ENCODE results near the gene AP3S2. TPM values are rescaled to one million over a fixed set of nuclear protein-coding genes. Genes with fewer than 3 reads are reported as not detected.
"Not testable (repeated sequence)": the region's sequence is repeated elsewhere in the genome, so short reads cannot be mapped to it uniquely, and the experiment has no call there.

The AP3S2 gene
- total RNA-seq, 2 experiments from 2014 or later: 12.4 to 15.3 TPM

DNA sequence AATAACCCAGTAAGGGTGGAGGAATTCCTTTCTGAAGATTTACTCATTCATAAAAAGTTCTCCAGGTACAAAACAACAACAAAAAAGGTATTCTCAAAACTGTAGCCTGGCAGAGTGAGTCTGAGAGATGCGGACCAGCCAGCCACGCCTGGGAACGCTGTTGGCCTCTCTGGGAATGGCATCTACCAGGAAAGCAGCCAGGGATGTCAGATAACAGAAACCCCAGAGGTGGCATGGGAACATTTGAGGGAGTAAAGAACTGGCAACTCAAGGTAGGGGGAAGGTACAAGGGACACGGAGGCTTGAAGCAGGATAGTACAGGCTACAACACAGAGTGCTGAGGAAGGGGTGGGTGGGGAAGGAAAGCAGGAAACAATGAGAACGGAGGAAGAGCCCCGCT, 7.1 kb upstream of the AP3S2 start:
- intact Hi-C loops (cut with DNase I, micrococcal nuclease): no loop called here
- ChIA-PET POLR2A (no interaction called here), CTCF (interaction anchor here (0.7 to 1.9 kb wide), 4 partner anchors 26 to 330 kb away, joined by 3 to 6 read pairs (median 4); no protein-coding TSS in a partner anchor)

DNA sequence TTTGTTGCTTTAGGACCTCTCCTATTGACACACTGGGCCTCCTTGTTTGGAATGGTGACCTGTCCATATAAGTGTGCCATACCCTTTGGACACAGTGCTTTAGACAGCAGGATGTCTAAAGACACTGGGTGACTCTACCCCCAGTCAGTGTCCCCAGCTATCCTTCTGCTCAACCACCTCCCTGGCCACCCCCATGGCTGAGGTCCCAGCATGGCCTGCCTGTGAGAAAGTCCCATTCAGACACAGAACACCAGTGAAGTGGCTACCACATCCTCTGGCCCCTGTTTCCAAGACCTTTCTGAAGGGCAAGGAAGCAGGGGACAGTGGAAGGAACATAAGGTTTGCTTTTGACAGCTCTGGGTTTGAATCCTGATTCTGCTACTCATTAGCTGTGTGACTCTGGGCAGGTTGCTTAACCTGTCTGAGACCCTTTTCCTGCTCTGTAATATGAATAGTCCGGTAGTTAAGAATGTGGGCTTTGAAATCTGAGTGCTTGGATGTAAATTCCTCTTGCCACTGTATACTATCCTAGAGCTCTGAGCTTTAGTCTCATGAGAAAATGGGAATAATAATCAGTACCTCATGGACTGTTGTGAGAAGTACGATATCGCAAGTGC, 6.3 kb upstream of the AP3S2 start:
- no peak overlapping the region for H3K4me3 Mint-ChIP-seq
- H3K9me3 Mint-ChIP-seq (ENCODE audit: low read depth): no peaks in the 10 kb centered on the region
- no peaks in the 10 kb centered on the region for H3K27me3 Mint-ChIP-seq
- intact Hi-C loops (cut with DNase I, micrococcal nuclease): no loop called here
- CTCF ChIA-PET: interaction anchor here (0.7 to 2.1 kb wide), 4 partner anchors 25 to 171 kb away, joined by 3 to 15 read pairs (median 6); no protein-coding TSS in a partner anchor
- POLR2A ChIA-PET: no interaction called here
- DNase-seq (no peak), ATAC-seq (no peak)
- H3K36me3 Mint-ChIP-seq (ENCODE audit: low read depth): no peaks in the 10 kb centered on the region
- peaks cover 13% of the 10 kb centered on the region for H3K4me1 Mint-ChIP-seq
- no peak overlapping the region for H3K27ac Mint-ChIP-seq

More for the DNA sequence above, 7.1 kb upstream of the AP3S2 start:
- H3K9me3 Mint-ChIP-seq (ENCODE audit: low read depth): no peaks in the 10 kb centered on the region
- H3K36me3 Mint-ChIP-seq (ENCODE audit: low read depth): no peaks in the 10 kb centered on the region
- H3K4me3 Mint-ChIP-seq: no peak overlapping the region
- no peaks in the 10 kb centered on the region for H3K27me3 Mint-ChIP-seq
- ATAC-seq (no peak), DNase-seq (no peak)
- no peak overlapping the region for H3K27ac Mint-ChIP-seq
- H3K4me1 Mint-ChIP-seq: peaks cover 11% of the 10 kb centered on the region

DNA sequence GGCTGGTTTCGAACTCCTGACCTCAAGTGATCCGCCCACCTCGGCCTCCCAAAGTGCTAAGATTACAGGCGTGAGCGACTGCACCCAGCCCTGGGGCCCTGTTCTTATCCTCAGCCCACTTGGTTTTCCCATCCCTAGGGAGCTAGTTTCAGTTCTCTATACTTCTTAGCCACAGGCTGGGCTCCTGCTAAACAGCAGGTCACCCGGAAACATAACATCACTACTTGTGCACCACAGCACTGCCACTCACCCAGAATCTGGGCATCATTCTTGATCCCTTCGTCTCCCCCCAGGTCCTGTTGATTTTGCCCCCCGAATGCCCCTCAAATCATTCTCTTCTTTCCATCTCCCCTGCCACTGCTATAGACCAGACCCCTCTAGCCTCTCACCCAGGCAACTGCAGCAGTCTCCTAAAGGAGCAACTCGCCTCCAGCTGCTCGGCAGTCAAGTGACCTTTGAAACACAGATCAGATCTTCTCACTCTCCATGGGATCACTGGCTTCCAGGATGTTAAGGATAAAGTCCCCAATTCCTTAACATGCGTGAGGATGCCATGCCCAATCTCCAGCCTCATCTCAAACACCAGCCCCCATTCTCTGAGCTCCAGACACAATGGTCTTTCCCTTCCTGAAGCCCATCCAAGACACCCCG, 5.6 kb upstream of the AP3S2 start:
- Mint-ChIP-seq H3K36me3 (ENCODE audit: low read depth) (no peaks in the 10 kb centered on the region), H3K9me3 (ENCODE audit: low read depth) (no peaks in the 10 kb centered on the region), H3K4me1 (peaks cover 15% of the 10 kb centered on the region), H3K27me3 (no peaks in the 10 kb centered on the region), H3K27ac (no peak overlapping the region), H3K4me3 (no peak overlapping the region)
- intact Hi-C loops (cut with DNase I, micrococcal nuclease): no loop called here
- CTCF ChIA-PET: interaction anchor here (2.1 kb wide), 1 partner anchor 172 kb away, joined by 15 read pairs; no protein-coding TSS in a partner anchor
- POLR2A ChIA-PET: no interaction called here
- DNase-seq: no peak
- no peak for ATAC-seq

DNA sequence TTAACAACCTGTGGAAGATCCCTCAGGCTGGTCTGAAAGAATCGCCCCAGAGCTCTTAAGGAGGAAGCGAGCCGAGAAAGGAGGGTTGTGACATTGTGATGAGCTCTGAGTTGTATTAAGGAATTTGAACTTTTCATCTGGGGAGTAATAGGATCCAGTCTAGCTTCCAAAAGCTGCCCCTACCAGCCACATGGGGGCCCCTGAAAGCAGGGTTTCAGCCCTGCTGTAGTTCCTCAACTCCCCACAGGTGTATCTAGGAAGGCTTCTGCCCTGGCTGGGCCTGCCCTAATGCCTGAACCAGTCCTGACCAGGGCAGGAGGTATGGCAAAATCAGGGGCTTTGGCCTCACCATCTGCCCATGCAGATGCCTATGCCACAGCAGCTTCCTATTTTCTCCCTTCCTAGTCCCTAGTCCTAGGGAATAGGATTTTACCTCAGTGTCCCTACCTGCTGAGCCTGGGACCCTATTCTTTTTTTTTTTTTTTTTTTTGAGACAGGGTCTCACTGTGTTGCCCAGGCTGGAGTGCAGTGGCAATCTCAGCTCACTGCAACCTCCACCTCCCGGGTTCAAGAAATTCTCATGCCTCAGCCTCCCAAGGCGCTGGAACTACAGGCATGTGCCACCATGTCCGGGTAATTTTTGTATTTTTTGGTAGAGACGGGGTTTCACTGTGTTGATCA, 5.0 kb upstream of the AP3S2 start:
- DNase-seq: peak; percentile 65
- Mint-ChIP-seq H3K4me3 (no peak overlapping the region), H3K36me3 (ENCODE audit: low read depth) (no peaks in the 10 kb centered on the region), H3K4me1 (peaks cover 15% of the 10 kb centered on the region), H3K9me3 (ENCODE audit: low read depth) (no peaks in the 10 kb centered on the region), H3K27ac (no peak overlapping the region), H3K27me3 (no peaks in the 10 kb centered on the region)
- ChIA-PET POLR2A (no interaction called here), CTCF (interaction anchor here (0.5 to 2.1 kb wide), 17 partner anchors 14 to 420 kb away, joined by 3 to 15 read pairs (median 4); partner anchors contain the start of gene ARPIN)
- intact Hi-C loops (cut with DNase I, micrococcal nuclease): loop anchor here (1.0 kb wide), 2 partner anchors 173 to 189 kb away; no protein-coding TSS in a partner anchor
- ATAC-seq: peak; percentile 45

DNA sequence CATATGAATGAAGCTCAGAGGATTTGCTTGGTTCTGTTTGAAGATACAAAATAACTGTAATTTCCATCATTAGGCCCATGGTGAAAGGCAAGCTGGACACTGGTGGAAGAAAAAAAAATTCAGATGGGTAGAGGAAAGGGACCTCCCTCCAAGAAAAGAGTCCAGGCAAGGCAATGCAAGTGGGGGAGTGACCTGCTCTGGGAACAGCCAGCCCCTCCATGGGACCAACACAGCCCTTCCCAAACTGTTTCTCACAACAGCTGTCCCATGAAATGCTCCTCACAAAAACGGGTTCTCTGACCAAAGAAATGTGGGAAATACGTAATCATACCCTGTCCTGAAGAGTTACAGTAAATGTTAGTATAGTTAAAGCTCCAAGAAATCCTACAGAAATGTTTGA, 4.4 kb upstream of the AP3S2 start:
- ATAC-seq (no peak), DNase-seq (no peak)
- no peak overlapping the region for H3K4me3 Mint-ChIP-seq
- intact Hi-C loops (cut with DNase I, micrococcal nuclease): loop anchor here (1.0 kb wide), 2 partner anchors 173 to 189 kb away; no protein-coding TSS in a partner anchor
- no peaks in the 10 kb centered on the region for H3K27me3 Mint-ChIP-seq
- H3K36me3 Mint-ChIP-seq (ENCODE audit: low read depth): no peaks in the 10 kb centered on the region
- H3K9me3 Mint-ChIP-seq (ENCODE audit: low read depth): no peaks in the 10 kb centered on the region
- peaks cover 15% of the 10 kb centered on the region for H3K4me1 Mint-ChIP-seq
- ChIA-PET CTCF (interaction anchor here (0.5 to 2.1 kb wide), 19 partner anchors 15 to 421 kb away, joined by 3 to 15 read pairs (median 4); partner anchors contain the start of gene ARPIN), POLR2A (no interaction called here)
- H3K27ac Mint-ChIP-seq: no peak overlapping the region

DNA sequence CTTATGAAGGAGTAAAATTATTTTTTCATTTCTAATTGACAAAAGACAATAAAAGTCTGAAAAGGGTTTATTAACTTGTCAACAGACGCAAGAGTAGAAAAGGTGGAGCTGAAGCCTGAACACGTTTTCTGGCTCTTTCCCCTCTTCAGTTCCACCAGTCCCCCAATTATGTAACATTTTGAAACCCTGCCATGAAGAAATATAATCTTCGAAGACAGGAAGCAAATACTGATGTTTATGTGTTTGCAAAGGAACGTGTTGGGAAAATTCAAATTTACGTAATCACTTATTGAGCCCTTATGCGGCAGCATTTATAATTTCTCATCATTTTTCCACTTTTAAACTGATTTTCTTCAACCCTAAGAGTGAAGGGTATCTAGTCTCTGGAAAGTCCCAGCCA, 767 bp downstream of the AP3S2 start:
- ChIA-PET POLR2A (interaction anchor here (1.1 kb wide), 1 partner anchor 18 kb away, joined by 3 read pairs; no protein-coding TSS in a partner anchor), CTCF (interaction anchor here (6.6 kb wide), 1 partner anchor 19 kb away, joined by 51 read pairs; no protein-coding TSS in a partner anchor)
- H3K9me3 Mint-ChIP-seq (ENCODE audit: low read depth): no peaks in the 10 kb centered on the region
- peaks cover 13% of the 10 kb centered on the region for H3K36me3 Mint-ChIP-seq (ENCODE audit: low read depth)
- H3K27me3 Mint-ChIP-seq: no peaks in the 10 kb centered on the region
- peaks cover 47% of the 10 kb centered on the region for H3K4me1 Mint-ChIP-seq
- DNase-seq (no peak), ATAC-seq (no peak)
- intact Hi-C loops (cut with DNase I, micrococcal nuclease): loop anchor here (1.0 to 5.0 kb wide), 9 partner anchors 109 to 1271 kb away; partner anchors contain the start of genes AEN (in 1 of the 2), GDPGP1 (in 1 of the 2), HDDC3 (in 1 of the 2) and MESP1 (in 1 of the 2)
- H3K27ac Mint-ChIP-seq: peak overlapping the region; percentile 97
- peak overlapping the region; percentile 98 for H3K4me3 Mint-ChIP-seq

DNA sequence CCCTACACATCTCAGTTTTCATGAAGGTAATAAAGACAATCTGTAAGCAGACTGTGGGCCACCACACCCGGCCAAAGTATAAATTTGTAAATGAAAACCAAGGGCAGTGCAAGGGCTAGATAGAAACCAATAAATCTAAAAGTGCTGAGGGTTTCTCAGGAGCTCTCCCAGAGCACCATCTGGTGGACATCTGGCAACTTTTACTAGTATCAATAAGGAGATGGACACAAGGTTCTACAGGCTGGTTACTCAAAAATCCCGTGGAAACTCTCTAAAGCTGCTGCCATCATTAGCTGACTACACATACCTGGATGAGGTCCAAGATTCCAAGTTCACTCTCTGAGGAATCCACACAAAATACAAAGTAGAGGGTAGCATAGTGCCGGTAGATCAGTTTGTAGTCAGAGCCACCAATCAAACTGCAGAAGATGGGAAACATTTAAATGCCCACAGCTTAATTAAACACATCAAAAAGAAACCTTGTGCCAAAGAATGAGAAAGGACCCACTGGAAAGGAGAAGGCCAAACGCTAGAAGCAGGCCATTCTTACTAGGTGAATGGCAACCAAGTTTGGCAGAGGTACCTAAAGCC, 5.5 kb downstream of the AP3S2 start:
- no peak for ATAC-seq
- peaks cover 22% of the 10 kb centered on the region for H3K36me3 Mint-ChIP-seq (ENCODE audit: low read depth)

DNA sequence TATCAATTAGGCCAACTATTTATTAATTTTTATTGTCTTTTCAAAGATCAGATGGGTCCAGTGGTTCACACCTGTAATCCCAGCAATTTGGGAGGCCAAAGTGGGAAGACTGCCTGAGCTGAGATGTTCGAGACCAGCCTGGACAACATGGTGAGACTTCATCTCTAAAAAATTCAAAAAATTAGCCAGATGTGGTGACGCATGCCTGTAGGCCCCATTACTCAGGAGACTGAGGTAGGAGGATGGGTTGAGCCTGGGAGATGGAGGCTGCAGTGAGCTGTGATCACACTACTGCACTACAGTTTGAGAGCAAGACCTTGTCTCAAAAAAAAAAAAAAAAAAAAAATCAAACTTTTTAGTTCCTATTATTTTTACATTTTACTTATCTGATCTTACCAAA, 8.2 kb downstream of the AP3S2 start:
- CTCF ChIA-PET: interaction anchor here (1.4 to 2.6 kb wide), 2 partner anchors 9 to 11 kb away, joined by 5 to 21 read pairs; no protein-coding TSS in a partner anchor
- Mint-ChIP-seq H3K27ac (no peak overlapping the region), H3K9me3 (ENCODE audit: low read depth) (no peaks in the 10 kb centered on the region), H3K4me3 (no peak overlapping the region), H3K4me1 (peaks cover 15% of the 10 kb centered on the region), H3K36me3 (ENCODE audit: low read depth) (peaks cover 25% of the 10 kb centered on the region), H3K27me3 (no peaks in the 10 kb centered on the region)
- POLR2A ChIA-PET: no interaction called here
- intact Hi-C loops (cut with DNase I, micrococcal nuclease): no loop called here
- ATAC-seq (no peak), DNase-seq (no peak)

More for the DNA sequence above, 5.5 kb downstream of the AP3S2 start:
- no peak for DNase-seq
- Mint-ChIP-seq H3K4me3 (no peak overlapping the region), H3K9me3 (ENCODE audit: low read depth) (no peaks in the 10 kb centered on the region), H3K4me1 (peaks cover 32% of the 10 kb centered on the region), H3K27ac (peak overlapping the region; percentile 35), H3K27me3 (no peaks in the 10 kb centered on the region)
- ChIA-PET CTCF (interaction anchor here (0.7 to 6.6 kb wide), 13 partner anchors 9 to 189 kb away, joined by 3 to 51 read pairs (median 4); no protein-coding TSS in a partner anchor), POLR2A (no interaction called here)
- intact Hi-C loops (cut with DNase I, micrococcal nuclease): loop anchor here in 1 of 2 experiments (1.0 kb wide), 1 partner anchor 148 kb away; no protein-coding TSS in a partner anchor

DNA sequence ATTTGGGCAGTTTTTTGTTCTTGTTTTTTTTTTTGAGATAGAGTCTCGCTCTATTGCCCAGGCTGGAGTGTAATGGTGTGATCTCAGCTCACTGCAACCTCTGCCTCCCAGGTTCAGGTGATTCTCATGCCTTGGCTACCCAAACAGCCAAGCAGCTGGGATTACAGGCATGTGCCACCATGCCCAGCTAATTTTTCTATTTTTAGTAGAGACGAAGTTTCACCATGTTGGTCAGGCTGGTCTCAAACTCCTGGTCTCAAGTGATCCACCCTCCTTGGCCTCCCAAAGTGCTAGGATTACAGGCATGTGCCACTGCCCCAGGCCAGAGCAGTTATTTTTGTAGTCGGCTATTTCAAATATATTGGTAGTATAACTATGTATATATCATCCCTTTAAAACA, 8.6 kb downstream of the AP3S2 start:
- H3K27ac Mint-ChIP-seq; DNase-seq; H3K4me3 Mint-ChIP-seq; ATAC-seq; H3K27me3 Mint-ChIP-seq; H3K9me3 Mint-ChIP-seq (ENCODE audit: low read depth); POLR2A ChIA-PET; intact Hi-C loops (cut with DNase I, micrococcal nuclease): not testable (repeated sequence)
- peaks cover 11% of the 10 kb centered on the region for H3K4me1 Mint-ChIP-seq
- H3K36me3 Mint-ChIP-seq (ENCODE audit: low read depth): peaks cover 25% of the 10 kb centered on the region
- CTCF ChIA-PET: interaction anchor here (1.4 to 2.6 kb wide), 2 partner anchors 9 to 10 kb away, joined by 5 to 21 read pairs; no protein-coding TSS in a partner anchor

DNA sequence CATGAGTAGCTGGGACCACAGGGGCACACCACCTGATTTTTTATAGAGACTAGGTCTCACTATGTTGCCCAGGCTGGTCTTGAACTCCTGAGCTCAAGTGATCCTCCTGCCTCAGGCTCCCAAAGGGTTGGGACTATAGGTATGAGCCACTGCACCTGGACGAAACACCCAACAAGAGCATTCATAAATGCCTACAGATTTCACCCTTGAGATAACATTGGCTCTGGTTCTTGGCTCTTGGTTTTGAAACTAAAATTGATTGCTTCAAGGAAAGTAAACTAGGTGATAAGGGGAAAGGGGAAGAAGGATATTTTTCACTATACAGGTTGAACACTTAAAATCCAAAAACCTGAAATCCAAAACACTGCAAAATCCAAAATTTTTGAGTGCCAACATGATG, 10.3 kb downstream of the AP3S2 start:
- intact Hi-C loops (cut with DNase I, micrococcal nuclease): no loop called here
- H3K4me3 Mint-ChIP-seq: no peak overlapping the region
- H3K36me3 Mint-ChIP-seq (ENCODE audit: low read depth): peaks cover 17% of the 10 kb centered on the region
- no peak overlapping the region for H3K27ac Mint-ChIP-seq
- ChIA-PET CTCF (no interaction called here), POLR2A (no interaction called here)
- no peaks in the 10 kb centered on the region for H3K9me3 Mint-ChIP-seq (ENCODE audit: low read depth)
- H3K4me1 Mint-ChIP-seq: peaks cover 4% of the 10 kb centered on the region
- no peak for ATAC-seq
- no peaks in the 10 kb centered on the region for H3K27me3 Mint-ChIP-seq
- no peak for DNase-seq

DNA sequence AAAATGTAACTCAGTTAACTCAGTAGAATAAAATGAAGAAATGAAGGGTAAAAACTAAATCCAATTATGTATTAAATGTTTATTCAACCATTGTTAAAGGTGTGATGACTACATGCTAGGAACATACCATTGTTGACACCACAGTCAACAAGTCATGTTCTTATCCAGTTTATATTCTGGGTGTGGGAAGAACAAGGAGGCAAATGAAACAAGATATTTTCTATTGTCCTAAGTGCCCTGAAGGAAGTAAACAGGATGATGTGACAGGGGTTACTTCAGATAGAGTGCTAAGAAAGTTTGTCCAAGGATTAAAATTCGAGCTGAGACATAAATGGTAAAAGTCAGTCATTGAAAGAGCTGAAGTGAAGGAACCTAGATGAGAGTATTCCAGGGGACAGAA, 13.1 kb downstream of the AP3S2 start:
- ChIA-PET CTCF (no interaction called here), POLR2A (no interaction called here)
- DNase-seq (no peak), ATAC-seq (no peak)
- no peak overlapping the region for H3K27ac Mint-ChIP-seq
- no peaks in the 10 kb centered on the region for H3K9me3 Mint-ChIP-seq (ENCODE audit: low read depth)
- H3K4me1 Mint-ChIP-seq: peaks cover 2% of the 10 kb centered on the region
- intact Hi-C loops (cut with DNase I, micrococcal nuclease): no loop called here
- H3K27me3 Mint-ChIP-seq: no peaks in the 10 kb centered on the region
- H3K4me3 Mint-ChIP-seq: no peak overlapping the region
- H3K36me3 Mint-ChIP-seq (ENCODE audit: low read depth): peaks cover 15% of the 10 kb centered on the region

All from activated CD4-positive, alpha-beta T cell treated with anti-CD3 and anti-CD28 coated beads for 36 hours (primary cell).